RCC 7860 (cell line): Measurements from ENCODE around the gene CYP4F3.
"Not testable (repeated sequence)": the region's sequence is repeated elsewhere in the genome, so short reads cannot be mapped to it uniquely, and the experiment has no call there.

Source experiments
- DNase-seq: peaks from one replicate; pipeline ENCODE4 v3.0.0-alpha.2; 2015; ENCODE audit warnings: low spot score
- FAIRE-seq: peaks from 2 replicates; lab custom pipeline; 2012; peaks lifted over from hg19 to GRCh38; lab: Jason Lieb, UNC

Gene CYP4F3

GRCh38 chr19:15640294-15640903 is at the start of gene CYP4F3:
Gene CYP4F3, plus strand, starts transcription at chr19:15640897. Its CDS starts 519 bp downstream, at chr19:15641416.
- DNase-seq (peak; percentile 70), FAIRE-seq (no peak)

- DNase-seq: no peak
- FAIRE-seq: no peak
These were observed 48.9 kb upstream of the CYP4F3 start for GRCh38 chr19:15591796-15592195.

- not testable (repeated sequence) for DNase-seq, FAIRE-seq
These were observed 48.2 kb upstream of the CYP4F3 start for GRCh38 chr19:15592506-15592905.

- DNase-seq, FAIRE-seq: not testable (repeated sequence)
These were observed 46.9 kb upstream of the CYP4F3 start for GRCh38 chr19:15593766-15594165.

- peak; percentile 4 for FAIRE-seq
- DNase-seq: peak; percentile 37
These were observed 45.6 kb upstream of the CYP4F3 start for GRCh38 chr19:15595069-15595468.

- FAIRE-seq, DNase-seq: not testable (repeated sequence)
These were observed 32.4 kb upstream of the CYP4F3 start for GRCh38 chr19:15607978-15608925.

- FAIRE-seq: no peak
- no peak for DNase-seq
These were observed 31.4 kb upstream of the CYP4F3 start for GRCh38 chr19:15609261-15609660.

- no peak for DNase-seq
- no peak for FAIRE-seq
These were observed 28.4 kb upstream of the CYP4F3 start for GRCh38 chr19:15612342-15612741.

GRCh38 chr19:15613338-15613737 is 27.4 kb upstream of the CYP4F3 start:
- FAIRE-seq (no peak), DNase-seq (no peak)

GRCh38 chr19:15614507-15615379 is 26.0 kb upstream of the CYP4F3 start, which contains the start of gene CYP4F8:
Gene CYP4F8, plus strand, starts transcription at chr19:15615218. Its CDS starts 399 bp downstream, at chr19:15615617.
- FAIRE-seq: no peak
- no peak for DNase-seq

- FAIRE-seq (no peak), DNase-seq (no peak)
These were observed 25.2 kb upstream of the CYP4F3 start for GRCh38 chr19:15615526-15615925.

GRCh38 chr19:15616183-15616582 is 24.5 kb upstream of the CYP4F3 start:
- DNase-seq (no peak), FAIRE-seq (no peak)

- FAIRE-seq (no peak), DNase-seq (no peak)
These were observed 23.9 kb upstream of the CYP4F3 start for GRCh38 chr19:15616627-15617270.

GRCh38 chr19:15618321-15618720 is 22.4 kb upstream of the CYP4F3 start:
- DNase-seq (no peak), FAIRE-seq (no peak)

GRCh38 chr19:15621801-15622200 is 18.9 kb upstream of the CYP4F3 start:
- FAIRE-seq (no peak), DNase-seq (no peak)

- no peak for DNase-seq
- FAIRE-seq: no peak
These were observed 17.7 kb upstream of the CYP4F3 start for GRCh38 chr19:15622991-15623390.

GRCh38 chr19:15623711-15624318 is 16.9 kb upstream of the CYP4F3 start:
- FAIRE-seq (no peak), DNase-seq (no peak)

- no peak for DNase-seq
- no peak for FAIRE-seq
These were observed 12.3 kb upstream of the CYP4F3 start for GRCh38 chr19:15628236-15629002.
